C4-2B (cell line): ENCODE data around the gene DPM2.
A peak's percentile ranks its signal among the peaks of the same experiment; 100 is the strongest.

Source experiments
- H3K27ac ChIP-seq: fragments of 450-650 bp; 2 replicates; pipeline ENCODE4 v1.5.1; 2017
- CTCF ChIP-seq: fragments of 450-650 bp; conservative IDR thresholded peaks from 2 replicates; pipeline ENCODE4 v1.5.1; 2017; ENCODE audit warnings: mild to moderate bottlenecking
- ZFX ChIP-seq: fragments of 450-650 bp; IDR thresholded peaks from 2 replicates; pipeline ENCODE4 v1.6.1; 2017

DPM2 gene

GRCh38 chr9:127918183-127919107 lies 19.2 kb downstream of the DPM2 start:
- TF ChIP-seq ZFX (peak; percentile 38; the same call in 1 of the 2 replicates), CTCF (no peak; the same call in 1 of the 2 replicates)
- peak overlapping the region; percentile 61 for H3K27ac ChIP-seq

GRCh38 chr9:127917603-127918002 lies 20.1 kb downstream of the DPM2 start:
- TF ChIP-seq ZFX (no peak), CTCF (no peak)
- peak overlapping the region; percentile 61 for H3K27ac ChIP-seq

- H3K27ac ChIP-seq: peak within 1 kb of the TSS; percentile 61
Observed at GRCh38 chr9:127916720-127917581, 20.7 kb downstream of the DPM2 start, which contains the start of gene ST6GALNAC4. ST6GALNAC4 (minus strand) TSS chr9:127917041; CDS start chr9:127916419, 622 bp downstream.

GRCh38 chr9:127915801-127916719 lies 21.6 kb downstream of the DPM2 start:
- TF ChIP-seq CTCF: no peak
- TF ChIP-seq ZFX: no peak

More at GRCh38 chr9:127916720-127917581, 20.7 kb downstream of the DPM2 start, which contains the start of gene ST6GALNAC4:
- TF ChIP-seq CTCF (no peak), ZFX (no peak)

GRCh38 chr9:127915325-127915752 lies 22.3 kb downstream of the DPM2 start:
- peak overlapping the region; percentile 53; the same call in 1 of the 2 replicates for H3K27ac ChIP-seq
- TF ChIP-seq ZFX (no peak), CTCF (no peak)

More at GRCh38 chr9:127915801-127916719, 21.6 kb downstream of the DPM2 start:
- peak overlapping the region; percentile 53 for H3K27ac ChIP-seq

- no peak overlapping the region for H3K27ac ChIP-seq
- TF ChIP-seq ZFX (no peak), CTCF (no peak)
Observed at GRCh38 chr9:127913682-127914081, 24.0 kb downstream of the DPM2 start.
